DOHH2 (cell line): ENCODE results near the gene RUNX1.

Source experiments
- EZH2phosphoT487 ChIP-seq: fragments of 200-600 bp; sonication (generic); IDR thresholded peaks from 2 replicates; pipeline ENCODE4 v1.6.1; 2017; ENCODE audit warnings: borderline replicate concordance, mild to moderate bottlenecking, antibody characterized with exemption, low read length, moderate library complexity, mixed read lengths
- TF ChIP-seq, protein P1 (sequence below): fragments of 200-600 bp; sonication (generic); IDR thresholded peaks from one replicate; pipeline ENCODE4 v1.5.1; 2014; ENCODE audit warnings: antibody characterized with exemption, mild to moderate bottlenecking, low read depth, low read length; ENCODE audit not compliant: poor library complexity, severe bottlenecking

DNA sequence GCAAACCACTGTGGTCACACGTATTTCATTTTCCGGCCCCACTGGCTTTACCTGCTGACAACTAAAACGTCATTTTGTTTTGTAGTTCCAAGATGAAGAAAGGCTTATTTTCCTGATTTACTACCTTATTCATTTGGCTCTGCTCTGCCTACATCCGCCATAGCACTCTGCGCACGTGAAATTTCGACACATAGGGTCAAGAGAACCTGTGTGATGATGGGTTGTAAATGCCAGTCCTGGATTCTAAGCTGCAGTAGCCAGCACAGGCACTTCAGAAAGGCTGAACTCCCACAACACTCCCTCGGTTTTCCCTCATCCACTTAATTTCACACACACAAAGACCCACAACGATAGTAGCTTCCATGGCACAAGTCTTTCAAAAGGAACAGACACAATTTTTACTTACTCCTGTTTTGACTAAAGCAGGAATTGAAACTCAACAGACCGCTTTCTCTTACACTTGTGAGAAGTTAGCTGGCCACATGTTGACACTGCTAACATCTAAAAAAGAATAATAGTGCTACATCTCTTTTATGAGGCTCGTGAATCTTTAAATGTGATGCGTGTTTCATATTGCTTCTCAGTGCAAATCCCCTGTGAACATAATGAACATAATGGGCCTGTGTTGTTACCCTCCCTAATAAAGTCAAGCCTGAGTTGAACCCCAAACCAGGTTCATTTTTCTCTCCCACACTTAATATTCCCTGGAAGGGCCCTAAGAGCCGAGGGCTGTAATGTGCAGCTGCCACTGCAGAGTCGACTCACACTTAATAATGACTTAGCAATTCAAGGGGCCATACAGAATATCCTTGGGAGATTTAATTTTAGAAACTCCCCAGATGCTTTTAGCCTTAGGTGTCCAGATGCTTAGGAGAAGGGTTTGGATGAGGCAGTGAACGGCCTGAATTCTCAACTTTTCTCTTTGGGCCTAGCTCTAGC lies 1.5 kb upstream of the RUNX1 start:
- TF ChIP-seq, protein P1, sequence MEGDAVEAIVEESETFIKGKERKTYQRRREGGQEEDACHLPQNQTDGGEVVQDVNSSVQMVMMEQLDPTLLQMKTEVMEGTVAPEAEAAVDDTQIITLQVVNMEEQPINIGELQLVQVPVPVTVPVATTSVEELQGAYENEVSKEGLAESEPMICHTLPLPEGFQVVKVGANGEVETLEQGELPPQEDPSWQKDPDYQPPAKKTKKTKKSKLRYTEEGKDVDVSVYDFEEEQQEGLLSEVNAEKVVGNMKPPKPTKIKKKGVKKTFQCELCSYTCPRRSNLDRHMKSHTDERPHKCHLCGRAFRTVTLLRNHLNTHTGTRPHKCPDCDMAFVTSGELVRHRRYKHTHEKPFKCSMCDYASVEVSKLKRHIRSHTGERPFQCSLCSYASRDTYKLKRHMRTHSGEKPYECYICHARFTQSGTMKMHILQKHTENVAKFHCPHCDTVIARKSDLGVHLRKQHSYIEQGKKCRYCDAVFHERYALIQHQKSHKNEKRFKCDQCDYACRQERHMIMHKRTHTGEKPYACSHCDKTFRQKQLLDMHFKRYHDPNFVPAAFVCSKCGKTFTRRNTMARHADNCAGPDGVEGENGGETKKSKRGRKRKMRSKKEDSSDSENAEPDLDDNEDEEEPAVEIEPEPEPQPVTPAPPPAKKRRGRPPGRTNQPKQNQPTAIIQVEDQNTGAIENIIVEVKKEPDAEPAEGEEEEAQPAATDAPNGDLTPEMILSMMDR = no peak
- TF ChIP-seq EZH2phosphoT487 = no peak
